T47D (cell line): Measurements from ENCODE around the gene ZNF474.
A peak's percentile ranks its signal among the peaks of the same experiment; 100 is the strongest.

Experiments
- DNase-seq, 2 experiments: peaks; one replicate each; pipeline versions ENCODE4 v3.0.0 to v3.0.0-alpha.2; 2011 to 2012; ENCODE audit warnings: low read depth in 1 of 2, low spot score in 1 of 2
- JUND ChIP-seq: IDR thresholded peaks from 2 replicates; pipeline ENCODE4 v1.6.1; 2012; ENCODE audit warnings: low read depth
- in situ Hi-C: cut with HindIII; loops from 2 replicates; pipeline ENCODE4 v1.10.0; 2016; ENCODE audit warnings: low sequenced_read_pairs, low pct_unique_long_range_greater_than_20kb

The ZNF474 gene

GRCh38 chr5:122152266-122152900 lies 23.0 kb downstream of the ZNF474 start:
- in situ Hi-C loops = no loop called here
- no peak for DNase-seq
- no peak for TF ChIP-seq JUND

GRCh38 chr5:122153230-122153629 lies 23.9 kb downstream of the ZNF474 start:
- in situ Hi-C loops = no loop called here
- no peak for TF ChIP-seq JUND
- DNase-seq = no peak

GRCh38 chr5:122153774-122154173 lies 24.4 kb downstream of the ZNF474 start:
- DNase-seq = no peak
- TF ChIP-seq JUND = no peak
- in situ Hi-C loops = no loop called here

GRCh38 chr5:122154491-122154890 lies 25.1 kb downstream of the ZNF474 start:
- no peak for DNase-seq
- in situ Hi-C loops = no loop called here
- TF ChIP-seq JUND = no peak

GRCh38 chr5:122154910-122155309 lies 25.6 kb downstream of the ZNF474 start:
- no peak for TF ChIP-seq JUND
- DNase-seq = no peak
- in situ Hi-C loops = no loop called here

- in situ Hi-C loops = no loop called here
- no peak for TF ChIP-seq JUND
- no peak for DNase-seq
Measured at GRCh38 chr5:122155546-122155945, 26.2 kb downstream of the ZNF474 start.

- no peak for TF ChIP-seq JUND
- in situ Hi-C loops = no loop called here
- peak in 1 of 2 experiments; percentile 33 for DNase-seq
Measured at GRCh38 chr5:122156724-122157325, 27.5 kb downstream of the ZNF474 start.

- in situ Hi-C loops = no loop called here
- TF ChIP-seq JUND = no peak
- no peak for DNase-seq
Measured at GRCh38 chr5:122162100-122162638, 32.8 kb downstream of the ZNF474 start.

- in situ Hi-C loops = no loop called here
- no peak for TF ChIP-seq JUND
- peak in 1 of 2 experiments; percentile 16 for DNase-seq
Measured at GRCh38 chr5:122163121-122164069, 34.0 kb downstream of the ZNF474 start.

- in situ Hi-C loops = no loop called here
- TF ChIP-seq JUND = no peak
- no peak for DNase-seq
Measured at GRCh38 chr5:122164070-122164435, 34.7 kb downstream of the ZNF474 start.

GRCh38 chr5:122164831-122165558 lies 35.6 kb downstream of the ZNF474 start:
- TF ChIP-seq JUND = no peak
- no peak for DNase-seq
- in situ Hi-C loops = no loop called here

GRCh38 chr5:122165559-122166078 lies 36.3 kb downstream of the ZNF474 start:
- in situ Hi-C loops = no loop called here
- no peak for TF ChIP-seq JUND

More at GRCh38 chr5:122165559-122166078, 36.3 kb downstream of the ZNF474 start:
- no peak for DNase-seq
